ENCODE data around the gene ALX4. TPM values are rescaled to one million over a fixed set of nuclear protein-coding genes. Genes with fewer than 3 reads are reported as not detected.

The ALX4 gene
- polyA plus RNA-seq, 1 of the 3 experiments (the other 2 are of a cell fraction), result under 0.01 TPM

DNA sequence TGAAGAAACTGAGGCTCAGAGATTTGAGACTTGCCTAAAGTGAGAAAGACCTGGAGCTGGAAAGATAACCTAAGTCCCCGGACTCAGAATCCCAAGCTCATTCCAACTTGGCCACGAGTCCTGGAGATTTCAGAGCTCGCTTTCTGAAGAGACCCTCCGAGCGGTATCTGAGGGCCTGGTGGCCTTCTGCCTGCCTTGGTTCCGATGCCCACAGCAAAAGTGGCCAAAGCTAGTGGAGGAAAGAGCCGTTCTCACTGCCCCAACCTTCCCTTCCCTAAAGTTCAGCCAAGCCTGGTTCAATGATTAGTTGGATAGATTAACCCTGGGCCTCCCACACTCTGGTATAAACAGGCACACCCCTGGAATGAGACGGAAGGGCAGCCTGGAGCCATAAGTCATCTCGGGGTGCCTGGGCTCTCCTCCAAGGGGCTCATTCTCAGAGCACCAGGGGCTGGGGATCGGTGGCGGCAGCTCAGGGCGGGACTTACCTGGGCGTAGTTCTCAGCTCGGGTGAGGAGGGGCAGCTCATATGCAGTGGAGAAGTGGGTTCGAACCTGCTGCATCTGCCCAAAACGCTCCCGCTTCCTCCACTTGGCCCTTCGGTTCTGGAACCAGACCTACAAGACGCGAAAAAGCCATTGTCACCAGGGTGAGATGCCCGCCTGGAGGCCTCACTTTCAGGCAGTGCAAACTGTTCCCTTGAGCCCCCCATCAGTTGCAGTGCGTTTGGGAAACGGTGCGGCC lies 42.8 kb downstream of the ALX4 start:
- WGBS (ENCODE audit: low lambda C conversion rate), result 81% methylated on average over 16 of the region's 24 CpGs
- Histone ChIP-seq H4K20me1 (ENCODE audit: insufficient read depth) (no peaks in the 10 kb centered on the region), H3K27ac (ENCODE audit: low read depth in 2 of 2, low read length in 1 of 2) (no peak overlapping the region), H3K4me3 (ENCODE audit: low read depth in 2 of 2, low read length in 1 of 2) (no peak overlapping the region), H3K4me1 (ENCODE audit: control insufficient read depth in 1 of 2, insufficient read depth in 2 of 2, low read depth in 1 of 2, low read length in 1 of 2) (peaks cover 3 to 14% of the 10 kb centered on the region in 2 experiments; a peak in 3 of 4 replicates), H3F3A (replicated peaks; ENCODE audit: insufficient read depth) (no peaks in the 10 kb centered on the region), H3K9me3 (no peaks in the 10 kb centered on the region), H3K27me3 (ENCODE audit: insufficient read depth) (no peaks in the 10 kb centered on the region), H3K9ac (no peak overlapping the region), H3K4me2 (no peak overlapping the region), H2AFZ (ENCODE audit: low read depth) (no peak overlapping the region), H3K79me2 (ENCODE audit: insufficient read depth) (no peaks in the 10 kb centered on the region), H3K9me2 (no peaks in the 10 kb centered on the region), H3K36me3 (replicated peaks in 1 of 2; ENCODE audit: control insufficient read depth in 1 of 2, insufficient read depth in 2 of 2, low read length in 1 of 2) (no peaks in the 10 kb centered on the region)
- POLR2A ChIA-PET, result no interaction called here
- no peak for DNase-seq
- CTCF ChIA-PET, result interaction anchor here (1.3 to 1.4 kb wide), 4 partner anchors 10 to 273 kb away, joined by 3 to 7 read pairs (median 4); no protein-coding TSS in a partner anchor
- TF ChIP-seq EZH2phosphoT487 (IDR thresholded peaks at IDR 0.05; ENCODE audit: borderline replicate concordance, low read depth) (no peak), MEF2A (IDR thresholded peaks at IDR 0.05; ENCODE audit: borderline replicate concordance, low read depth) (no peak), CHD2 (IDR thresholded peaks at IDR 0.05; ENCODE audit: low read length, partially characterized antibody) (no peak), POLR2AphosphoS5 (IDR thresholded peaks at IDR 0.05; ENCODE audit: low read depth, low read length) (no peak), NFIC (IDR thresholded peaks at IDR 0.05; ENCODE audit: borderline replicate concordance) (no peak), ELF1 (IDR thresholded peaks at IDR 0.05) (no peak), GATA2 (CRISPR knock-in tag; IDR thresholded peaks at IDR 0.05) (no peak), TCF12 (IDR thresholded peaks at IDR 0.05) (no peak), SMC3 (IDR thresholded peaks at IDR 0.05; ENCODE audit: low read depth, low read length) (no peak), YY1 (IDR thresholded peaks at IDR 0.05; ENCODE audit: low read depth) (no peak), GABPA (IDR thresholded peaks at IDR 0.05; ENCODE audit: low read depth) (no peak), JUND (IDR thresholded peaks at IDR 0.05) (no peak), RFX5 (IDR thresholded peaks at IDR 0.05; ENCODE audit: low read length) (no peak), NRF1 (IDR thresholded peaks at IDR 0.05; ENCODE audit: low read depth, low read length) (no peak), FOXM1 (IDR thresholded peaks at IDR 0.05; ENCODE audit: low read depth) (no peak), RXRA (IDR thresholded peaks at IDR 0.05; ENCODE audit: borderline replicate concordance, low read depth) (no peak), TAF1 (IDR thresholded peaks at IDR 0.05; ENCODE audit: borderline replicate concordance, low read depth, low read length) (no peak)
- TF ChIP-seq, protein P1, sequence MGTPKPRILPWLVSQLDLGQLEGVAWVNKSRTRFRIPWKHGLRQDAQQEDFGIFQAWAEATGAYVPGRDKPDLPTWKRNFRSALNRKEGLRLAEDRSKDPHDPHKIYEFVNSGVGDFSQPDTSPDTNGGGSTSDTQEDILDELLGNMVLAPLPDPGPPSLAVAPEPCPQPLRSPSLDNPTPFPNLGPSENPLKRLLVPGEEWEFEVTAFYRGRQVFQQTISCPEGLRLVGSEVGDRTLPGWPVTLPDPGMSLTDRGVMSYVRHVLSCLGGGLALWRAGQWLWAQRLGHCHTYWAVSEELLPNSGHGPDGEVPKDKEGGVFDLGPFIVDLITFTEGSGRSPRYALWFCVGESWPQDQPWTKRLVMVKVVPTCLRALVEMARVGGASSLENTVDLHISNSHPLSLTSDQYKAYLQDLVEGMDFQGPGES (IDR thresholded peaks at IDR 0.05; ENCODE audit: low read depth, low read length), result no peak
- TF ChIP-seq, protein P2, sequence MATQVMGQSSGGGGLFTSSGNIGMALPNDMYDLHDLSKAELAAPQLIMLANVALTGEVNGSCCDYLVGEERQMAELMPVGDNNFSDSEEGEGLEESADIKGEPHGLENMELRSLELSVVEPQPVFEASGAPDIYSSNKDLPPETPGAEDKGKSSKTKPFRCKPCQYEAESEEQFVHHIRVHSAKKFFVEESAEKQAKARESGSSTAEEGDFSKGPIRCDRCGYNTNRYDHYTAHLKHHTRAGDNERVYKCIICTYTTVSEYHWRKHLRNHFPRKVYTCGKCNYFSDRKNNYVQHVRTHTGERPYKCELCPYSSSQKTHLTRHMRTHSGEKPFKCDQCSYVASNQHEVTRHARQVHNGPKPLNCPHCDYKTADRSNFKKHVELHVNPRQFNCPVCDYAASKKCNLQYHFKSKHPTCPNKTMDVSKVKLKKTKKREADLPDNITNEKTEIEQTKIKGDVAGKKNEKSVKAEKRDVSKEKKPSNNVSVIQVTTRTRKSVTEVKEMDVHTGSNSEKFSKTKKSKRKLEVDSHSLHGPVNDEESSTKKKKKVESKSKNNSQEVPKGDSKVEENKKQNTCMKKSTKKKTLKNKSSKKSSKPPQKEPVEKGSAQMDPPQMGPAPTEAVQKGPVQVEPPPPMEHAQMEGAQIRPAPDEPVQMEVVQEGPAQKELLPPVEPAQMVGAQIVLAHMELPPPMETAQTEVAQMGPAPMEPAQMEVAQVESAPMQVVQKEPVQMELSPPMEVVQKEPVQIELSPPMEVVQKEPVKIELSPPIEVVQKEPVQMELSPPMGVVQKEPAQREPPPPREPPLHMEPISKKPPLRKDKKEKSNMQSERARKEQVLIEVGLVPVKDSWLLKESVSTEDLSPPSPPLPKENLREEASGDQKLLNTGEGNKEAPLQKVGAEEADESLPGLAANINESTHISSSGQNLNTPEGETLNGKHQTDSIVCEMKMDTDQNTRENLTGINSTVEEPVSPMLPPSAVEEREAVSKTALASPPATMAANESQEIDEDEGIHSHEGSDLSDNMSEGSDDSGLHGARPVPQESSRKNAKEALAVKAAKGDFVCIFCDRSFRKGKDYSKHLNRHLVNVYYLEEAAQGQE (IDR thresholded peaks at IDR 0.05; ENCODE audit: low read depth, low read length), result no peak
- TF ChIP-seq, protein P3, sequence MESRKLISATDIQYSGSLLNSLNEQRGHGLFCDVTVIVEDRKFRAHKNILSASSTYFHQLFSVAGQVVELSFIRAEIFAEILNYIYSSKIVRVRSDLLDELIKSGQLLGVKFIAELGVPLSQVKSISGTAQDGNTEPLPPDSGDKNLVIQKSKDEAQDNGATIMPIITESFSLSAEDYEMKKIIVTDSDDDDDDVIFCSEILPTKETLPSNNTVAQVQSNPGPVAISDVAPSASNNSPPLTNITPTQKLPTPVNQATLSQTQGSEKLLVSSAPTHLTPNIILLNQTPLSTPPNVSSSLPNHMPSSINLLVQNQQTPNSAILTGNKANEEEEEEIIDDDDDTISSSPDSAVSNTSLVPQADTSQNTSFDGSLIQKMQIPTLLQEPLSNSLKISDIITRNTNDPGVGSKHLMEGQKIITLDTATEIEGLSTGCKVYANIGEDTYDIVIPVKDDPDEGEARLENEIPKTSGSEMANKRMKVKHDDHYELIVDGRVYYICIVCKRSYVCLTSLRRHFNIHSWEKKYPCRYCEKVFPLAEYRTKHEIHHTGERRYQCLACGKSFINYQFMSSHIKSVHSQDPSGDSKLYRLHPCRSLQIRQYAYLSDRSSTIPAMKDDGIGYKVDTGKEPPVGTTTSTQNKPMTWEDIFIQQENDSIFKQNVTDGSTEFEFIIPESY (IDR thresholded peaks at IDR 0.05; ENCODE audit: borderline replicate concordance, low read depth), result no peak

All from SK-N-SH (cell line).